ENCODE data around the gene DLG2.

Gene DLG2

DNA sequence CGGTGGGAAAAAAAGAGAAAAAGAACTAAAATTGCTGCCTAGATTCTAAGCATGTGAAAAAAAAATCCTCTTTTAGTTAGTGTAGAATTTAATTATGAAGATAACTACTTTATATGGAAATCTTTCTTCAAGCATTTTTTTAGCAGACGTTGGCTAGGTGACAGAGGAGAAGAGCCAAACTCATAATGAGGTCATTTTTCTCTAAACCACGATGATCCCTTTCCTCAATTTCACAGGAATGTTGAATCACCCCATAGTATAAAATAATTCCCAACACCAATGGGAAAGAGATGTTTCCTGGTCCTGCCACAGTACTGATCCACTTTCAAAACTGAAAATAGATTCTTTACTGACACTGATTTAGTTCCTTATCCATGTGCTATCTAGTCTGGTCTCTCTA, 319.8 kb downstream of the DLG2 start:
- no peaks in the 10 kb centered on the region for H3K9me2 ChIP-seq (ENCODE audit: low read depth, low read length)
- H3K27me3 ChIP-seq (ENCODE audit: insufficient read depth, low read length) = no peaks in the 10 kb centered on the region
- H2AFZ ChIP-seq (ENCODE audit: low read length) = no peak overlapping the region
- no peaks in the 10 kb centered on the region for H3K4me1 ChIP-seq (ENCODE audit: insufficient read depth, low read length, severe bottlenecking)
- TF ChIP-seq EZH2 (IDR thresholded peaks at IDR 0.05; ENCODE audit: borderline replicate concordance, low read length) = no peak
- TF ChIP-seq, protein P1, sequence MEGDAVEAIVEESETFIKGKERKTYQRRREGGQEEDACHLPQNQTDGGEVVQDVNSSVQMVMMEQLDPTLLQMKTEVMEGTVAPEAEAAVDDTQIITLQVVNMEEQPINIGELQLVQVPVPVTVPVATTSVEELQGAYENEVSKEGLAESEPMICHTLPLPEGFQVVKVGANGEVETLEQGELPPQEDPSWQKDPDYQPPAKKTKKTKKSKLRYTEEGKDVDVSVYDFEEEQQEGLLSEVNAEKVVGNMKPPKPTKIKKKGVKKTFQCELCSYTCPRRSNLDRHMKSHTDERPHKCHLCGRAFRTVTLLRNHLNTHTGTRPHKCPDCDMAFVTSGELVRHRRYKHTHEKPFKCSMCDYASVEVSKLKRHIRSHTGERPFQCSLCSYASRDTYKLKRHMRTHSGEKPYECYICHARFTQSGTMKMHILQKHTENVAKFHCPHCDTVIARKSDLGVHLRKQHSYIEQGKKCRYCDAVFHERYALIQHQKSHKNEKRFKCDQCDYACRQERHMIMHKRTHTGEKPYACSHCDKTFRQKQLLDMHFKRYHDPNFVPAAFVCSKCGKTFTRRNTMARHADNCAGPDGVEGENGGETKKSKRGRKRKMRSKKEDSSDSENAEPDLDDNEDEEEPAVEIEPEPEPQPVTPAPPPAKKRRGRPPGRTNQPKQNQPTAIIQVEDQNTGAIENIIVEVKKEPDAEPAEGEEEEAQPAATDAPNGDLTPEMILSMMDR (IDR thresholded peaks at IDR 0.05; ENCODE audit: low read length) = no peak
- H3K9me3 ChIP-seq (ENCODE audit: low read length) = no peaks in the 10 kb centered on the region
- H3K4me2 ChIP-seq (ENCODE audit: low read length) = no peak overlapping the region
- no peak overlapping the region for H3K9ac ChIP-seq (ENCODE audit: low read length)
- H3K27ac ChIP-seq (ENCODE audit: low read depth, low read length, poor library complexity, severe bottlenecking) = no peak overlapping the region
- H3K4me3 ChIP-seq (ENCODE audit: low read depth, low read length, poor library complexity, severe bottlenecking) = no peak overlapping the region
- H4K20me1 ChIP-seq (ENCODE audit: insufficient read depth, low read length) = no peaks in the 10 kb centered on the region
- H3K36me3 ChIP-seq (ENCODE audit: insufficient read depth, low read length) = no peaks in the 10 kb centered on the region
- H3K79me2 ChIP-seq (ENCODE audit: insufficient read depth, low read length) = no peaks in the 10 kb centered on the region
- no peaks in the 10 kb centered on the region for H3F3A ChIP-seq (ENCODE audit: insufficient read depth, low read length)

DNA sequence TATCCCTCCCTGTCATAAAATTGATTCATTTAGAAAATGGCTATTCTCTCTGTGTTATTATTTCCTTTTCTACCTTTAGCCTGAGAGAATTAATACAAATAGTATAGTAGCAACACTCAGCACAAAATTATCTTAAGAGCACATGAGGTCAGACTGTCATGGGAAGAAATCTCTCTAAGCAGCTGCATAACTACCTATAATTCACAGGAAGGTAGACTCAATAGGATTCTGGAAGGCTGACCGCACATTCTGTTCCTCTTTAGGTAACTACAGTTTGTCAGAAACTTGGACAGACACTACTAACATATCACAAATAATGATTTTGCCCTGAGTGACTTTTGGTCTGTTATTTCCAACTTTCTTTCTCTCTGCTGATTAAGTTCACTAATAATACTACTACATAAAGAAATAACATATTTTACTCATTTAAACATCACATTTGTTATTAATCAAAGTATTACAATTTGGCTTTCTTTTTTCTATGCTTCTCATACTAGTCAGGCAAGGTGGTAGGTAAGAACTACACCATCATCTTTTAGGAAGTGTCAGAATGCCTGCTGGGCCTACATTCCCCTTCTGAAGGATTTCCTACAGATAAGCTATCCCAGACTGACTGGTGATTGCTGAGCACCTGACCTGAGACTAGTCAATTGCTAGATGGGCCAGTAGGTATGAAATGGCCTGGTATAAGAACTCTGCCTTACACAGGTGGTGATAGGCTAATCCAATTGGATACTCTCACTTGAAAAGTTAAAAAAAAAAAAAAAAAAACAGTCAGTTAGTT, 325.1 kb downstream of the DLG2 start:
- H3F3A ChIP-seq (ENCODE audit: insufficient read depth, low read length) = no peaks in the 10 kb centered on the region
- no peaks in the 10 kb centered on the region for H3K27me3 ChIP-seq (ENCODE audit: insufficient read depth, low read length)

DNA sequence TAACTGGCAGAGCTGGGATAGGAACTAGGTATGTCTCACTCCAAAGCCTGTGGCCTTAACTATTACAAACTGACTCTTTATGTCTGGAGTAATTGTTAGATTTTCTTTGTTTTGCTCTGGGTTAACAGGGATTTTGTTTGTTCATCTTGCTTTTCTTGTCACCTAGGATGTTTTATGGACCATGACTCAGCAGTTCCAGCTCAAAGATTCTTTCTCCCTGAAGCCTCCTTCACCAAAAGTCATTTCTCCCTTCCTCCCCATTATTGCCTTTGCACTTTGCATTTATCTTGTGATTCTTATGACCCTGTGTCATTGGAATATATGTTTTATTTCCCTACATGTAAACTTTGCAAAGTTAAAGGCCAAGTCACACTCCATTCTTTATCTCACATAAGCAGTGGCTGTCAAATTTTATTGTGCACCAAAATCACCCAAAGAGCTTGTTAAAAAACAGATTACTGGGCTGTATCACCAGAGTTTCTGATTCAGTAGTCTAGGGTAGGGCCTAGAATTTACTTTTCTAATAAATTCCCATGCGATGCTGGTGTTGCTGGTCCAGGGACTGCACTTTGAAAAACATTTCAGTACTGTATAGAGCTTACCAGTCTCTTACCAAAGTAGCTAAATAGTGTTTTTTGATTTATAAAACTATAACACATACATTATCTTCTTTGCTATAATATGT, 327.7 kb downstream of the DLG2 start:
- no peak overlapping the region for H2AFZ ChIP-seq (ENCODE audit: low read length)

More for the DNA sequence above, 325.1 kb downstream of the DLG2 start:
- Histone ChIP-seq H3K9me3 (ENCODE audit: low read length) (no peaks in the 10 kb centered on the region), H3K36me3 (ENCODE audit: insufficient read depth, low read length) (no peaks in the 10 kb centered on the region), H2AFZ (ENCODE audit: low read length) (no peak overlapping the region), H3K9ac (ENCODE audit: low read length) (no peak overlapping the region), H3K4me2 (ENCODE audit: low read length) (no peak overlapping the region), H3K4me3 (ENCODE audit: low read depth, low read length, poor library complexity, severe bottlenecking) (no peak overlapping the region), H3K79me2 (ENCODE audit: insufficient read depth, low read length) (no peaks in the 10 kb centered on the region), H3K4me1 (ENCODE audit: insufficient read depth, low read length, severe bottlenecking) (no peaks in the 10 kb centered on the region), H3K27ac (ENCODE audit: low read depth, low read length, poor library complexity, severe bottlenecking) (no peak overlapping the region), H4K20me1 (ENCODE audit: insufficient read depth, low read length) (no peaks in the 10 kb centered on the region), H3K9me2 (ENCODE audit: low read depth, low read length) (no peaks in the 10 kb centered on the region)
- TF ChIP-seq, protein P1 (IDR thresholded peaks at IDR 0.05; ENCODE audit: low read length) = no peak
- TF ChIP-seq EZH2 (IDR thresholded peaks at IDR 0.05; ENCODE audit: borderline replicate concordance, low read length) = no peak

More for the DNA sequence above, 327.7 kb downstream of the DLG2 start:
- H3K9ac ChIP-seq (ENCODE audit: low read length) = no peak overlapping the region
- TF ChIP-seq, protein P1 (IDR thresholded peaks at IDR 0.05; ENCODE audit: low read length) = no peak
- no peak for TF ChIP-seq EZH2 (IDR thresholded peaks at IDR 0.05; ENCODE audit: borderline replicate concordance, low read length)
- no peaks in the 10 kb centered on the region for H3K27me3 ChIP-seq (ENCODE audit: insufficient read depth, low read length)
- no peaks in the 10 kb centered on the region for H3K36me3 ChIP-seq (ENCODE audit: insufficient read depth, low read length)
- no peaks in the 10 kb centered on the region for H4K20me1 ChIP-seq (ENCODE audit: insufficient read depth, low read length)
- H3K27ac ChIP-seq (ENCODE audit: low read depth, low read length, poor library complexity, severe bottlenecking) = no peak overlapping the region
- H3K4me2 ChIP-seq (ENCODE audit: low read length) = no peak overlapping the region
- no peaks in the 10 kb centered on the region for H3K9me2 ChIP-seq (ENCODE audit: low read depth, low read length)
- no peaks in the 10 kb centered on the region for H3F3A ChIP-seq (ENCODE audit: insufficient read depth, low read length)
- H3K4me3 ChIP-seq (ENCODE audit: low read depth, low read length, poor library complexity, severe bottlenecking) = no peak overlapping the region
- H3K4me1 ChIP-seq (ENCODE audit: insufficient read depth, low read length, severe bottlenecking) = no peaks in the 10 kb centered on the region
- no peaks in the 10 kb centered on the region for H3K9me3 ChIP-seq (ENCODE audit: low read length)
- no peaks in the 10 kb centered on the region for H3K79me2 ChIP-seq (ENCODE audit: insufficient read depth, low read length)

Data from OCI-LY1 (cell line).